Hepatocyte (in vitro differentiated cells): ENCODE data around the gene LIN28B. TPM values are rescaled to one million over a fixed set of nuclear protein-coding genes. Genes with fewer than 3 reads are reported as not detected.

Experiments used
- DNase-seq: peaks from one replicate; pipeline ENCODE4 v3.0.0-alpha.2; 2016; ENCODE audit warnings: low spot score
- H2AFZ ChIP-seq: fragments of 200-600 bp; sonication (generic); 2 replicates; pipeline ENCODE4 v1.6.0; 2016; ENCODE audit warnings: antibody characterized with exemption, mild to moderate bottlenecking
- H3K27ac ChIP-seq: fragments of 200-600 bp; sonication (generic); 2 replicates; pipeline ENCODE4 v1.5.1; 2016; ENCODE audit warnings: mild to moderate bottlenecking
- H3K27me3 ChIP-seq: fragments of 200-600 bp; sonication (generic); 2 replicates; pipeline ENCODE4 v1.6.1; 2016
- H3K36me3 ChIP-seq: fragments of 200-600 bp; sonication (generic); replicated peaks from 2 replicates; pipeline ENCODE4 v1.5.1; 2016; ENCODE audit warnings: low read depth; ENCODE audit not compliant: insufficient read depth
- H3K4me1 ChIP-seq: fragments of 200-600 bp; sonication (generic); 2 replicates; pipeline ENCODE4 v1.5.1; 2016; ENCODE audit warnings: mild to moderate bottlenecking, moderate library complexity; ENCODE audit not compliant: insufficient read depth
- H3K4me2 ChIP-seq: fragments of 200-600 bp; sonication (generic); 2 replicates; pipeline ENCODE4 v1.6.0; 2016
- H3K4me3 ChIP-seq: fragments of 200-600 bp; sonication (generic); 2 replicates; pipeline ENCODE4 v1.5.1; 2016; ENCODE audit warnings: mild to moderate bottlenecking
- H3K79me2 ChIP-seq: fragments of 200-600 bp; sonication (generic); 2 replicates; pipeline ENCODE4 v1.6.0; 2017; ENCODE audit warnings: mild to moderate bottlenecking
- H3K9me2 ChIP-seq: fragments of 200-600 bp; sonication (generic); replicated peaks from 2 replicates; pipeline ENCODE4 v1.6.0; 2017; ENCODE audit warnings: mild to moderate bottlenecking; ENCODE audit not compliant: insufficient read depth
- H3K9me3 ChIP-seq: fragments of 200-600 bp; sonication (generic); 2 replicates; pipeline ENCODE4 v1.5.1; 2016; ENCODE audit warnings: low read depth, mild to moderate bottlenecking
- H4K20me1 ChIP-seq: fragments of 200-600 bp; sonication (generic); 2 replicates; pipeline ENCODE4 v1.6.0; 2016; ENCODE audit warnings: mild to moderate bottlenecking; ENCODE audit not compliant: insufficient read depth, poor library complexity, severe bottlenecking
- CTCF ChIP-seq: fragments of 200-600 bp; sonication (generic); IDR thresholded peaks from 2 replicates; pipeline ENCODE4 v1.5.1; 2016; ENCODE audit warnings: antibody characterized with exemption, mild to moderate bottlenecking; ENCODE audit not compliant: poor library complexity
- EZH2 ChIP-seq: fragments of 200-600 bp; sonication (generic); IDR thresholded peaks from 2 replicates; pipeline ENCODE4 v1.6.1; 2016; ENCODE audit warnings: antibody characterized with exemption, mild to moderate bottlenecking, borderline replicate concordance
- EZH2phosphoT487 ChIP-seq: fragments of 200-600 bp; sonication (generic); IDR thresholded peaks from one replicate; pipeline ENCODE4 v1.6.1; 2018; ENCODE audit warnings: antibody characterized with exemption, mild to moderate bottlenecking, low read depth, moderate library complexity; ENCODE audit not compliant: unreplicated experiment, severe bottlenecking
- WGBS: methylation state at CpG from one replicate; pipeline ENCODE4 v1.1.6; 2016; ENCODE audit warnings: low lambda C conversion rate; ENCODE audit errors: missing lambda C conversion rate; 5-methylcytosine and 5-hydroxymethylcytosine counted together
- polyA plus RNA-seq: library from polyadenylated mRNA; unstranded; fragments of >200 nt; fragmentation: Nextera tagmentation; extraction: Ambion mirVana; gene quantifications from 2 replicates; pipeline ENCODE4 v1.2.1, GENCODE V29; 2016
- total RNA-seq: library from RNA; depleted of rRNA; stranded (reverse); fragments of >200 nt; gene quantifications from 2 replicates; pipeline ENCODE4 v1.2.3, GENCODE V29; 2014

The LIN28B gene
- total and polyA plus RNA-seq, 2 experiments from 2014 or later: 1.8 to 8.9 TPM

GRCh38 chr6:104969785-104970581, 13.1 kb downstream of the LIN28B start:
- no peak for DNase-seq
- no peaks in the 10 kb centered on the region for H3K9me2 ChIP-seq
- no peak for TF ChIP-seq EZH2
- no peak for TF ChIP-seq EZH2phosphoT487
- no peak for TF ChIP-seq CTCF
- no peak overlapping the region for H3K27ac ChIP-seq
- peak overlapping the region; percentile 26 for H3K4me2 ChIP-seq
- H3K79me2 ChIP-seq: peaks cover 18% of the 10 kb centered on the region
- no peak overlapping the region for H3K4me3 ChIP-seq
- H2AFZ ChIP-seq: no peak overlapping the region
- H3K4me1 ChIP-seq: no peaks in the 10 kb centered on the region
- H3K36me3 ChIP-seq: no peaks in the 10 kb centered on the region
- 63% methylated on average over 2 of the region's 2 CpGs for WGBS
- no peaks in the 10 kb centered on the region for H4K20me1 ChIP-seq
- H3K9me3 ChIP-seq: no peaks in the 10 kb centered on the region
- no peaks in the 10 kb centered on the region for H3K27me3 ChIP-seq

GRCh38 chr6:104973404-104973803, 16.5 kb downstream of the LIN28B start:
- Histone ChIP-seq H2AFZ (no peak overlapping the region), H3K79me2 (peaks cover 17% of the 10 kb centered on the region), H3K4me3 (no peak overlapping the region), H3K4me2 (no peak overlapping the region), H3K9me3 (no peaks in the 10 kb centered on the region), H4K20me1 (no peaks in the 10 kb centered on the region), H3K9me2 (no peaks in the 10 kb centered on the region), H3K36me3 (no peaks in the 10 kb centered on the region), H3K4me1 (no peaks in the 10 kb centered on the region), H3K27me3 (no peaks in the 10 kb centered on the region), H3K27ac (no peak overlapping the region)
- DNase-seq: no peak
- TF ChIP-seq EZH2phosphoT487 (no peak), EZH2 (no peak), CTCF (no peak)
- WGBS: 49% methylated on average over 3 of the region's 3 CpGs

GRCh38 chr6:104983296-104983695, 26.4 kb downstream of the LIN28B start:
- whole genome bisulfite sequencing: 92% methylated on average over 5 of the region's 5 CpGs
- TF ChIP-seq EZH2phosphoT487 (no peak), EZH2 (no peak), CTCF (no peak)
- Histone ChIP-seq H2AFZ (no peak overlapping the region), H3K27ac (no peak overlapping the region), H3K4me3 (no peak overlapping the region), H3K9me3 (no peaks in the 10 kb centered on the region), H3K79me2 (peaks cover 3% of the 10 kb centered on the region), H3K4me1 (no peaks in the 10 kb centered on the region), H3K4me2 (no peak overlapping the region), H3K9me2 (no peaks in the 10 kb centered on the region), H3K27me3 (no peaks in the 10 kb centered on the region), H3K36me3 (no peaks in the 10 kb centered on the region), H4K20me1 (no peaks in the 10 kb centered on the region)
- no peak for DNase-seq

- Histone ChIP-seq H3K4me1 (no peaks in the 10 kb centered on the region), H3K9me3 (no peaks in the 10 kb centered on the region), H3K79me2 (peaks cover 2% of the 10 kb centered on the region), H4K20me1 (no peaks in the 10 kb centered on the region), H3K27ac (no peak overlapping the region), H3K4me2 (no peak overlapping the region), H3K27me3 (no peaks in the 10 kb centered on the region), H3K4me3 (no peak overlapping the region), H3K36me3 (no peaks in the 10 kb centered on the region), H3K9me2 (no peaks in the 10 kb centered on the region), H2AFZ (no peak overlapping the region)
- TF ChIP-seq EZH2 (no peak), EZH2phosphoT487 (no peak), CTCF (no peak)
- no peak for DNase-seq
- WGBS: 98% methylated on average over 4 of the region's 4 CpGs
Observed at GRCh38 chr6:104983776-104984175, 26.9 kb downstream of the LIN28B start.
